Pancreas (tissue), 10 donors: ENCODE measurements around the gene KRTAP10-2. TPM values are rescaled to one million over a fixed set of nuclear protein-coding genes. Genes with fewer than 3 reads are reported as not detected.
A peak's percentile ranks its signal among the peaks of the same experiment; 100 is the strongest.
"Not testable (repeated sequence)": the region's sequence is repeated elsewhere in the genome, so short reads cannot be mapped to it uniquely, and the experiment has no call there.

ENCODE experiments used
- ATAC-seq, 4 donors: fragments of 200-7000 bp; cut with Tn5 transposase; one replicate each; pipeline versions ENCODE4 v1.8.0 to v1.9.1; 2020; ENCODE audit warnings: mild to moderate bottlenecking in 4 of 4, moderate library complexity in 4 of 4
- DNase-seq, 6 donors: peaks; one replicate each; pipeline ENCODE4 v3.0.0-alpha.2; 2020
- FAIRE-seq: peaks from 2 replicates; lab custom pipeline; 2012; peaks lifted over from hg19 to GRCh38; lab: Jason Lieb, UNC
- H3K27ac ChIP-seq, 4 donors: fragments of 200-600 bp; sonication (generic); 1 replicate in 3 of 4; 2 replicates in 1 of 4; pipeline versions ENCODE4 v1.5.0 to v1.8.0; 2020
- H3K27me3 ChIP-seq, 4 donors: fragments of 200-600 bp; one replicate each; pipeline ENCODE4 v1.8.0; 2021
- H3K36me3 ChIP-seq, 3 donors: fragments of 200-600 bp; sonication (generic) in 1 of 3; one replicate each; pipeline versions ENCODE4 v1.5.0 to v1.8.0; 2020 to 2021
- H3K4me1 ChIP-seq, 3 donors: fragments of 200-600 bp; one replicate each; pipeline ENCODE4 v1.8.0; 2021
- H3K4me3 ChIP-seq, 4 donors: fragments of 200-600 bp; sonication (generic) in 2 of 4; one replicate each; pipeline versions ENCODE4 v1.5.0 to v1.8.0; 2020 to 2021
- H3K9me3 ChIP-seq, 4 donors: fragments of 200-600 bp; one replicate each; pipeline ENCODE4 v1.8.0; 2021
- WGBS, 2 donors: extraction: QIAGEN DNeasy Blood & Tissue Kit; methylation state at CpG; one replicate each; pipeline ENCODE4 v1.1.7; 2013; 5-methylcytosine and 5-hydroxymethylcytosine counted together
- intact Hi-C, 3 donors: fragments of 100-400 bp; cut with DNase I; formaldehyde crosslinking; loops; one replicate each; pipeline versions ENCODE4 v1.11.1 to v1.14.2; 2022
- polyA plus RNA-seq, 2 donors: library from polyadenylated mRNA; stranded (reverse); fragments of 200-250 nt; gene quantifications; one replicate each; pipeline ENCODE4 v1.2.3, GENCODE V29; 2013
- total RNA-seq, 6 donors: library from RNA; stranded (reverse); fragmentation: NEBNext Ultra II Directional in 4 of 6; extraction: Animal tissue kit (Norgen Biotek cat#: 25700) in 4 of 6; gene quantifications; one replicate each; pipeline versions ENCODE4 v1.2.1 to v1.2.4, GENCODE V29; 2021 to 2023
- TF ChIP-seq, protein P1 (sequence below), 4 donors: fragments of 200-600 bp; sonication (generic) in 3 of 4; IDR thresholded peaks; one replicate each; pipeline versions ENCODE4 v1.5.0 to v1.8.0; 2021; ENCODE audit warnings: antibody characterized with exemption in 4 of 4
- donor health status: healthy with polysubstance abuse.
- donor health status: DM: no; HTN: no; CAD: no; lungs with moderate emphysema.
- donor health status: DM: no; HTN: no; CAD: no.
- donor health status: control.
- donor health status: control.
- donor health status: Bipolar disorder and iron deficiency.
- donor health status: DM: yes; HTN: yes; CAD: no.
- donor health status: DM: no; HTN: no; CAD: no.
- donor health status: DM: no; HTN: no; CAD: no.
- donor health status: DM: yes; HTN: yes; CAD: no.

KRTAP10-2 gene, protein sequence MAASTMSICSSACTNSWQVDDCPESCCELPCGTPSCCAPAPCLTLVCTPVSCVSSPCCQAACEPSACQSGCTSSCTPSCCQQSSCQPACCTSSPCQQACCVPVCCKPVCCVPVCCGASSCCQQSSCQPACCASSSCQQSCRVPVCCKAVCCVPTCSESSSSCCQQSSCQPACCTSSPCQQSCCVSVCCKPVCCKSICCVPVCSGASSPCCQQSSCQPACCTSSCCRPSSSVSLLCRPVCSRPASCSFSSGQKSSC
- not detected for total RNA-seq
- not detected for polyA plus RNA-seq

DNA sequence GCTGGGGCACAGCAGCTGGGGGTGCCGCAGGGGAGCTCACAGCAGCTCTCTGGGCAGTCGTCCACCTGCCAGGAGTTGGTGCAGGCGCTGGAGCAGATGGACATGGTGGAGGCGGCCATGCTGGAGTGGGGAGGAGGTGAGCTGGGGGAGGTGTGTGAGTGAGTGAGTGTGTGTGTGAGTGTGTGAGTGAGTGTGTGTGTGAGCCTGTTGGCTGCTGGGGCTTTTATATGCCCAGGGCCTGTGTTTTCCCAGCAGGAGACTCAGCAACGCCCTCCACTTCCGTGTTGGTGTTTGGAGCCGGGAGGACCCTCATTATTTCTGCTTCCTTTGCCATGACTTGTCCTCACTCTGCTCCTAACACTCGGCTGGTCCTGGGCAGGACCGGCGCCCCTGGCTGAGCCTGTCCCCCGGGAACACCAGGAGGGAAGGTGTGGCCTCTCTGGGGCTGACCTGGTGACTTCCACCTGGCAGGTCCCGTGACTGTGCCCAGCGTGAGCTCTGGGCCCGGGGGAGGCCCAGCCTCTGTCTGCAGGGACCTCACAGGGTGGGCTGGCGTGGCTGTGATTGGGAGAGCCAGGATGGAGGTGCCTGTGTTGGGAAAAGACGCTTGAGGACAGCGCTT, at the start of gene KRTAP10-2:
TSS of gene KRTAP10-2 (minus strand) at position 166 of the 622 bp plus-strand sequence. CDS start at position 119, 47 bp downstream.
- no peak for FAIRE-seq
- DNase-seq, result no peak
- TF ChIP-seq, protein P1, sequence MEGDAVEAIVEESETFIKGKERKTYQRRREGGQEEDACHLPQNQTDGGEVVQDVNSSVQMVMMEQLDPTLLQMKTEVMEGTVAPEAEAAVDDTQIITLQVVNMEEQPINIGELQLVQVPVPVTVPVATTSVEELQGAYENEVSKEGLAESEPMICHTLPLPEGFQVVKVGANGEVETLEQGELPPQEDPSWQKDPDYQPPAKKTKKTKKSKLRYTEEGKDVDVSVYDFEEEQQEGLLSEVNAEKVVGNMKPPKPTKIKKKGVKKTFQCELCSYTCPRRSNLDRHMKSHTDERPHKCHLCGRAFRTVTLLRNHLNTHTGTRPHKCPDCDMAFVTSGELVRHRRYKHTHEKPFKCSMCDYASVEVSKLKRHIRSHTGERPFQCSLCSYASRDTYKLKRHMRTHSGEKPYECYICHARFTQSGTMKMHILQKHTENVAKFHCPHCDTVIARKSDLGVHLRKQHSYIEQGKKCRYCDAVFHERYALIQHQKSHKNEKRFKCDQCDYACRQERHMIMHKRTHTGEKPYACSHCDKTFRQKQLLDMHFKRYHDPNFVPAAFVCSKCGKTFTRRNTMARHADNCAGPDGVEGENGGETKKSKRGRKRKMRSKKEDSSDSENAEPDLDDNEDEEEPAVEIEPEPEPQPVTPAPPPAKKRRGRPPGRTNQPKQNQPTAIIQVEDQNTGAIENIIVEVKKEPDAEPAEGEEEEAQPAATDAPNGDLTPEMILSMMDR (IDR thresholded peaks at IDR 0.05), result no peak
- Histone ChIP-seq H3K4me1 (no peaks in the 10 kb centered on the region), H3K9me3 (no peaks in the 10 kb centered on the region), H3K27ac (no peak within 1 kb of the TSS), H3K36me3 (no peaks in the 10 kb centered on the region), H3K27me3 (peaks cover 0 to 12% (median 0%) of the 10 kb centered on the region in 4 donors), H3K4me3 (no peak within 1 kb of the TSS)
- 37 to 40% methylated on average over 14 to 17 of the region's 17 CpGs for WGBS, 2 donors
- intact Hi-C loops, result no loop called here
- ATAC-seq, result no peak

DNA sequence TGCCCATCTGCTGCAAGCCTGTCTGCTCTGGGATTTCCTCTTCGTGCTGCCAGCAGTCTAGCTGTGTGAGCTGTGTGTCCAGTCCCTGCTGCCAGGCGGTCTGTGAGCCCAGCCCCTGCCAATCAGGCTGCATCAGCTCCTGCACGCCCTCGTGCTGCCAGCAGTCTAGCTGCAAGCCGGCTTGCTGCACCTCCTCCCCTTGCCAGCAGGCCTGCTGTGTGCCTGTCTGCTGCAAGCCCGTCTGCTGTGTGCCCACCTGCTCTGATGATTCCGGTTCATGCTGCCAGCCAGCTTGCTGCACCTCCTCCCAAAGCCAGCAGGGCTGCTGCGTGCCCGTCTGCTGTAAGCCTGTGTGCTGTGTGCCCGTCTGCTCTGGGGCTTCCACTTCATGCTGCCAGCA, 49.8 kb upstream of the KRTAP10-2 start:
- H3K9me3 ChIP-seq, H3K27ac ChIP-seq, H3K4me1 ChIP-seq, intact Hi-C loops, H3K4me3 ChIP-seq, H3K36me3 ChIP-seq, FAIRE-seq, ATAC-seq, H3K27me3 ChIP-seq: not testable (repeated sequence)
- 45 to 71% methylated on average over 9 to 10 of the region's 10 CpGs for WGBS, 2 donors
- DNase-seq, result peak in 1 of 6 donors; percentile 39

DNA sequence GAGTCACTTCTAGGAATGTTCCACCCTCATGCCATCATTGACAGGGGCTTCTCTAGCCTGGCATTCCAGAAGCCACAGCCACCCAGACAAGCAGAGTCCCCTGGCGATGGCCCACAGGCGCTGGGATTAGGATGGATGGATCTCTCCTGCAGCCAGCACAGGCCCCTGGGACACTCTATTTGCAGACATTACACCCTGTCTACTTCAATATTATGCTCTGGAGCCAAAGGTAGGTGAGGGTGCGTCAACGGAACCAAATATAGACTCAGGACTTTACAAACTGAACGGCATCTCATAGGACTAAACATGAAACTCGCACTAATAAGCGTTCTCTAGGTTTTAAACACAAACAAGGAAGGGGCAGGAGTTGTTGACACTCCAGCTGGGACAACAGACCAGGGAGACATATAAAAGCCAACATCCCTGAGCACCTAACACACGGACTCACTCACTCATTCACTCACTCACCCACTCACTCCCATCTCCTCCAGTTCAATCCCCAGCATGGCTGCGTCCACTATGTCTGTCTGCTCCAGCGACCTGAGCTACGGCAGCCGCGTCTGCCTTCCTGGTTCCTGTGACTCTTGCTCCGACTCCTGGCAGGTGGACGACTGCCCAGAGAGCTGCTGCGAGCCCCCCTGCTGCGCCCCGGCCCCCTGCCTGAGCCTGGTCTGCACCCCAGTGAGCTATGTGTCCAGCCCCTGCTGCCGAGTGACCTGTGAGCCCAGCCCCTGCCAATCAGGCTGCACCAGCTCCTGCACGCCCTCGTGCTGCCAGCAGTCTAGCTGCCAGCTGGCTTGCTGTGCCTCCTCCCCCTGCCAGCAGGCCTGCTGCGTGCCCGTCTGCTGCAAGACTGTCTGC, 49.0 kb upstream of the KRTAP10-2 start, which contains the start of gene KRTAP10-7:
TSS of gene KRTAP10-7 (plus strand) at position 480 of the 861 bp plus-strand sequence. CDS start at position 505, 25 bp downstream.
- intact Hi-C loops, H3K27ac ChIP-seq, DNase-seq, H3K4me1 ChIP-seq, H3K27me3 ChIP-seq, H3K36me3 ChIP-seq, ATAC-seq, H3K4me3 ChIP-seq, H3K9me3 ChIP-seq, FAIRE-seq: not testable (repeated sequence)
- 45 to 55% methylated on average over 19 to 23 of the region's 23 CpGs for WGBS, 2 donors

DNA sequence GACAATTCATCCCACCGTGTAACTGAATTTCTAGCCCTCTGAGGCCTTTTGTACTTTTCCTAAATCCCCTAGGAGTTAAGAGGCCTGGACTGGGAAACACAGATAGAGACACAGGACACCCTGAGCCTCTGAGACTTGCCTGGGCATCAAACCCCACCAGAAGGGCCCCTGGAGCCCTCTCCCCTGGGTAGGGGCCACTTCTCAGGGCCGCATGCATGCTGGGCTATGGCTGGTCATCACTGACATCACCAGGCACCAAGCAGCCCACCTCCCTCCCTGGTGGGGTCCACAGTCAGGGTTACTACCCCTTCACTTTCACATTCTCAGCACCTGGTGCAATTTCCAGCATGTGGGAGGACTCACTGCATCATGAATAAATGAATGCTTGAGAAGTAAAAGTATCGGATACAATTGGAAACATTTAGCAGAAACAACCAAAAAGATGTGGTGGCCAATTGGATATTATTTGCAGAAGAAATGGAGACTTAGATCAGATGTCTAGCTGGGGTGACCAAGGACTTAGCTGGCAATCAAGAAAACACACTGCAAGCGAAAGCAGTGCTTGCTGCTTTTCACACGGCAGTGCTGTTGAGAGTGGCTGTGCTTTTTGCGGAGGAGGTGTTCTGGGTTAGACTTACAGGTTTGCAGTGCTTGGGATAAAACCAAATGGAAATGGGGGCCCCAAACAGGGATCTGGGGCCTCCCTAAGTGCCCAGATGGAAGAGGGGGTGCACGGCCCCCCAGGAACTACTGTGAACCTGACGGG, 48.1 kb upstream of the KRTAP10-2 start:
- TF ChIP-seq, protein P1 (IDR thresholded peaks at IDR 0.05), result no peak
- Histone ChIP-seq H3K9me3 (no peaks in the 10 kb centered on the region), H3K4me3 (no peak overlapping the region), H3K27me3 (peaks cover 0 to 4% (median 0%) of the 10 kb centered on the region in 4 donors), H3K36me3 (no peaks in the 10 kb centered on the region), H3K4me1 (no peaks in the 10 kb centered on the region), H3K27ac (no peak overlapping the region)
- WGBS, 2 donors, result 71 to 76% methylated on average over 8 of the region's 8 CpGs
- no peak for ATAC-seq
- DNase-seq, result no peak
- intact Hi-C loops, result no loop called here
- no peak for FAIRE-seq

DNA sequence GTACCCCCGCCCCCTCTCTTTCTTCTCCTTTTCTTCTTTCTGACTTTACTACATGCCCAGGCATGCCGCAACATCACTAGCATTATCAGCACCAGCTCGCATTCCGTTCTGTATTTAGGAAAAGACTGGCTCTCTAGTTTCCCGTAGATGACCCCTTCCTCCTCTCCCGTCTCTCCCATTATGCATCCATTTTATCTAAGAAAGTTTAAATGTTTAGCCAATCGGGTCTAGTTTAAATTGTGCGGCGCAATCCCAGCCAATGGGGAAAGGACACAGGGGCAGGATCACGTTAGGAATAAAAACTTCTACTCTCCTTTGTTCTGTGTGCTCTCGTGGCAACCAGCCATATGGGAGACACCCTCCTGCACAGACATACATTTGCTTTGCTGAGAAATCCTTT, 46.8 kb upstream of the KRTAP10-2 start:
- Histone ChIP-seq H3K36me3 (no peaks in the 10 kb centered on the region), H3K4me3 (no peak overlapping the region), H3K27me3 (no peaks in the 10 kb centered on the region), H3K4me1 (no peaks in the 10 kb centered on the region), H3K9me3 (no peaks in the 10 kb centered on the region), H3K27ac (no peak overlapping the region)
- FAIRE-seq (no peak), ATAC-seq (no peak), DNase-seq (no peak)
- TF ChIP-seq, protein P1 (IDR thresholded peaks at IDR 0.05), result no peak
- 59 to 62% methylated on average over 11 of the region's 11 CpGs for WGBS, 2 donors
- intact Hi-C loops, result no loop called here
